Measurements from ENCODE around the gene NDRG3. TPM values are rescaled to one million over a fixed set of nuclear protein-coding genes. Genes with fewer than 3 reads are reported as not detected.
"Not testable (repeated sequence)": the region's sequence is repeated elsewhere in the genome, so short reads cannot be mapped to it uniquely, and the experiment has no call there.

The NDRG3 gene
- total RNA-seq, 6 donors from 2014 or later: 7.8 to 28.7 (median 18.2) TPM

GRCh38 chr20:36623444-36623843 is 122.4 kb downstream of the NDRG3 start:
- no peak overlapping the region for H3K27ac ChIP-seq
- TF ChIP-seq POLR2A (IDR thresholded peaks at IDR 0.05) (no peak), CTCF (IDR thresholded peaks at IDR 0.05) (no peak), EP300 (IDR thresholded peaks at IDR 0.05) (no peak), POLR2AphosphoS5 (IDR thresholded peaks at IDR 0.05) (no peak)
- DNase-seq (no peak), ATAC-seq (ENCODE audit: low FRiP score in 2 of 2) (no peak)
- no peak overlapping the region for H3K4me3 ChIP-seq
- 95% methylated on average over 2 of the region's 2 CpGs for WGBS, 2 donors
- no peaks in the 10 kb centered on the region for H3K36me3 ChIP-seq
- H3K9me3 ChIP-seq: no peaks in the 10 kb centered on the region
- H3K4me1 ChIP-seq: peaks cover 5 to 10% (median 7%) of the 10 kb centered on the region in 4 donors
- H3K27me3 ChIP-seq: no peaks in the 10 kb centered on the region

GRCh38 chr20:36620917-36621316 is 125.0 kb downstream of the NDRG3 start:
- Histone ChIP-seq H3K27ac (no peak overlapping the region), H3K9me3 (no peaks in the 10 kb centered on the region), H3K27me3 (no peaks in the 10 kb centered on the region), H3K36me3 (no peaks in the 10 kb centered on the region), H3K4me3 (no peak overlapping the region), H3K4me1 (peaks cover 5 to 10% (median 7%) of the 10 kb centered on the region in 4 donors)
- ATAC-seq (ENCODE audit: low FRiP score in 2 of 2): no peak
- TF ChIP-seq POLR2AphosphoS5 (IDR thresholded peaks at IDR 0.05) (no peak), EP300 (IDR thresholded peaks at IDR 0.05) (no peak), POLR2A (IDR thresholded peaks at IDR 0.05) (no peak), CTCF (IDR thresholded peaks at IDR 0.05) (no peak)
- WGBS, 2 donors: 95 to 96% methylated on average over 5 of the region's 5 CpGs
- no peak for DNase-seq

- DNase-seq: no peak
- no peak overlapping the region for H3K27ac ChIP-seq
- H3K4me3 ChIP-seq: no peak overlapping the region
- WGBS, 2 donors: 92 to 95% methylated on average over 13 to 14 of the region's 14 CpGs
- H3K4me1 ChIP-seq: no peaks in the 10 kb centered on the region
- ATAC-seq (ENCODE audit: low FRiP score in 2 of 2): no peak
- no peaks in the 10 kb centered on the region for H3K9me3 ChIP-seq
- no peaks in the 10 kb centered on the region for H3K27me3 ChIP-seq
- TF ChIP-seq CTCF (IDR thresholded peaks at IDR 0.05) (no peak), EP300 (IDR thresholded peaks at IDR 0.05) (no peak), POLR2AphosphoS5 (IDR thresholded peaks at IDR 0.05) (no peak), POLR2A (IDR thresholded peaks at IDR 0.05) (no peak)
- peaks cover 11 to 54% (median 50%) of the 10 kb centered on the region in 4 donors for H3K36me3 ChIP-seq
Observed at GRCh38 chr20:36614781-36615557, 130.9 kb downstream of the NDRG3 start.

GRCh38 chr20:36613974-36614373 is 131.9 kb downstream of the NDRG3 start:
- Histone ChIP-seq H3K27me3 (no peaks in the 10 kb centered on the region), H3K36me3 (peaks cover 19 to 63% (median 59%) of the 10 kb centered on the region in 4 donors), H3K9me3 (no peaks in the 10 kb centered on the region), H3K4me1 (no peaks in the 10 kb centered on the region), H3K27ac (no peak overlapping the region), H3K4me3 (no peak overlapping the region)
- peak in 1 of 2 donors; percentile 66 for DNase-seq
- TF ChIP-seq EP300 (IDR thresholded peaks at IDR 0.05) (no peak), POLR2A (IDR thresholded peaks at IDR 0.05) (no peak), POLR2AphosphoS5 (IDR thresholded peaks at IDR 0.05) (no peak), CTCF (IDR thresholded peaks at IDR 0.05) (no peak)
- WGBS, 2 donors: 50 to 72% methylated on average over 3 of the region's 3 CpGs
- ATAC-seq (ENCODE audit: low FRiP score in 2 of 2): peak; percentile 12 to 56

GRCh38 chr20:36611625-36612024 is 134.3 kb downstream of the NDRG3 start:
- Histone ChIP-seq H3K4me1 (peaks cover 11 to 17% (median 14%) of the 10 kb centered on the region in 4 donors), H3K4me3 (no peak overlapping the region), H3K9me3 (no peaks in the 10 kb centered on the region), H3K36me3 (peaks cover 19 to 78% (median 70%) of the 10 kb centered on the region in 4 donors), H3K27ac (no peak overlapping the region), H3K27me3 (no peaks in the 10 kb centered on the region)
- TF ChIP-seq CTCF (IDR thresholded peaks at IDR 0.05): no peak
- TF ChIP-seq POLR2AphosphoS5 (IDR thresholded peaks at IDR 0.05): no peak
- TF ChIP-seq POLR2A (IDR thresholded peaks at IDR 0.05): no peak
- TF ChIP-seq EP300 (IDR thresholded peaks at IDR 0.05): no peak
- DNase-seq (no peak), ATAC-seq (ENCODE audit: low FRiP score in 2 of 2) (no peak)
- 87 to 100% methylated on average over 5 of the region's 5 CpGs for WGBS, 2 donors

- Histone ChIP-seq H3K27ac (peak overlapping the region in 2 of 4 donors; percentile 96 to 98), H3K4me1 (peaks cover 18 to 28% (median 24%) of the 10 kb centered on the region in 4 donors), H3K36me3 (peaks cover 19 to 58% (median 50%) of the 10 kb centered on the region in 4 donors)
- 82 to 91% methylated on average over 6 of the region's 6 CpGs for WGBS, 2 donors
- not testable (repeated sequence) for H3K27me3 ChIP-seq; ATAC-seq (ENCODE audit: low FRiP score in 2 of 2); H3K9me3 ChIP-seq; DNase-seq; H3K4me3 ChIP-seq
Observed at GRCh38 chr20:36608388-36608728, 137.5 kb downstream of the NDRG3 start.
